IPS-15b (cell line): ENCODE measurements around the gene NOX5.

Experiments
- H3K27me3 ChIP-seq: one replicate; pipeline ENCODE4 v1.6.1; 2013; ENCODE audit warnings: low read length; ENCODE audit not compliant: control insufficient read depth, insufficient read depth
- H3K36me3 ChIP-seq: one replicate; pipeline ENCODE4 v1.6.1; 2013; ENCODE audit warnings: low read length; ENCODE audit not compliant: control insufficient read depth, insufficient read depth
- H3K4me1 ChIP-seq: one replicate; pipeline ENCODE4 v1.6.1; 2013; ENCODE audit warnings: mild to moderate bottlenecking, low read length; ENCODE audit not compliant: control insufficient read depth, insufficient read depth
- H3K4me3 ChIP-seq: one replicate; pipeline ENCODE4 v1.5.1; 2013; ENCODE audit warnings: low read depth, low read length
- H3K9ac ChIP-seq: one replicate; pipeline ENCODE4 v1.6.1; 2013; ENCODE audit warnings: low read depth, mild to moderate bottlenecking, low read length
- H3K9me3 ChIP-seq: one replicate; pipeline ENCODE4 v1.6.1; 2013; ENCODE audit warnings: mild to moderate bottlenecking, low read length; ENCODE audit not compliant: control insufficient read depth, insufficient read depth

NOX5 gene

DNA sequence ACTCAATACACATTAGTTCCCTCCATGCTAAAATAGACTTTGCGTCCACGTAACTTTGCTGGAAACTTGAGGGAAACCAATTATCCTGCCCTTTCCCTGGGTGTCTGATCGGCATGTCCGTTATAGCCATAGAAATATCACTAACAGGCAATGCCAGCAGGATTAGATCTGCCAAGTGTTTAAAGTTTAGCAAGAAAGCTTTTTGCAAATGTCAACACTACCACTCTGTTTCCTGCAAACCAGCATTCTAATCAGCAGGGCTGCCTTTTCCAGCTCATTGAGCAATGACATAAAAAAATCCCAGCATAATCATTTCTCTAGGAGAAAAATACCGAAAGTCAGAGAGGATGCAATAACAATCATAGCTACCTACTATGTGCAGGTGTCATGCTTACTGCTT, 60.9 kb downstream of the NOX5 start:
- Histone ChIP-seq H3K36me3 (no peaks in the 10 kb centered on the region), H3K27me3 (peaks cover 37% of the 10 kb centered on the region), H3K9me3 (no peaks in the 10 kb centered on the region), H3K4me1 (peaks cover 16% of the 10 kb centered on the region), H3K4me3 (no peak overlapping the region), H3K9ac (no peak overlapping the region)

DNA sequence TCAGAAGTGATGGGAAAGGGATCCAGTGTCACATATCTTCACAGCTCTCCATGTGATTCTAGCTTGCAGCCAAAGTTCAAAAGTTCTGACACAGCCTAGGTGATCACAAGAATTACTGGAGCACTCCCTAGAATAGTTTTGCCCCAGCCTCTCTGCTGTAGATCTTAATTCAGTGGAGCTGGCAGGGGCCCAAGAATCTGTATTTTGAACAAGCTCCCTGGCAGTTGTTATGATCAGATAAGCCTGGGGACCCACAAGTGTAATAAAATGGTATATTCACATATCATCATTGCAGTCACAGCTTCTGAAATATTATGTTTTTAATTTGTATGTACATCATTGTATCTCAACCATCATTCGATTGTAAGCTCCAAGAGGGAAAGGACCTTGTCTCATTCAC, 62.3 kb downstream of the NOX5 start:
- Histone ChIP-seq H3K9ac (no peak overlapping the region), H3K4me1 (peaks cover 24% of the 10 kb centered on the region), H3K36me3 (no peaks in the 10 kb centered on the region), H3K27me3 (peaks cover 37% of the 10 kb centered on the region), H3K9me3 (no peaks in the 10 kb centered on the region), H3K4me3 (no peak overlapping the region)

DNA sequence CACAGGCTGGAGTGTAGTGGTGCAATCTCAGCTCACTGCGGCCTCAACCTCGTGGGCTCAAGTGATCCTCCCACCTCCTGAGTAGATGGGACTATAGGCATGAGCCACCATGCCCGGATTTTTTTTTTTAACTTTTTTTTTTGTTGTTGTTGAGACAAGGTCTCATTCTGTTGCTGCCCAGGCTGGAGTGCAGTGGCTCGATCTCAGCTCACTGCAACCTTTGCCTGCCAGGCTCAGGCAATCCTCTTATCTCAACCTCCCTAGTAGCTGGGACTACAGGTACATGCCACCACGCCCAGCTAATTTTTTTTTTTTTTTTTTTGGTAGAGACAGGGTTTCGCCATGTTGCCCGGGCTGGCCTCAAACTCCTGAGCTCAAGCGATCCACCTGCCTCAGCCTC, 64.1 kb downstream of the NOX5 start:
- Histone ChIP-seq H3K4me3 (no peak overlapping the region), H3K4me1 (peaks cover 21% of the 10 kb centered on the region), H3K9ac (no peak overlapping the region)

DNA sequence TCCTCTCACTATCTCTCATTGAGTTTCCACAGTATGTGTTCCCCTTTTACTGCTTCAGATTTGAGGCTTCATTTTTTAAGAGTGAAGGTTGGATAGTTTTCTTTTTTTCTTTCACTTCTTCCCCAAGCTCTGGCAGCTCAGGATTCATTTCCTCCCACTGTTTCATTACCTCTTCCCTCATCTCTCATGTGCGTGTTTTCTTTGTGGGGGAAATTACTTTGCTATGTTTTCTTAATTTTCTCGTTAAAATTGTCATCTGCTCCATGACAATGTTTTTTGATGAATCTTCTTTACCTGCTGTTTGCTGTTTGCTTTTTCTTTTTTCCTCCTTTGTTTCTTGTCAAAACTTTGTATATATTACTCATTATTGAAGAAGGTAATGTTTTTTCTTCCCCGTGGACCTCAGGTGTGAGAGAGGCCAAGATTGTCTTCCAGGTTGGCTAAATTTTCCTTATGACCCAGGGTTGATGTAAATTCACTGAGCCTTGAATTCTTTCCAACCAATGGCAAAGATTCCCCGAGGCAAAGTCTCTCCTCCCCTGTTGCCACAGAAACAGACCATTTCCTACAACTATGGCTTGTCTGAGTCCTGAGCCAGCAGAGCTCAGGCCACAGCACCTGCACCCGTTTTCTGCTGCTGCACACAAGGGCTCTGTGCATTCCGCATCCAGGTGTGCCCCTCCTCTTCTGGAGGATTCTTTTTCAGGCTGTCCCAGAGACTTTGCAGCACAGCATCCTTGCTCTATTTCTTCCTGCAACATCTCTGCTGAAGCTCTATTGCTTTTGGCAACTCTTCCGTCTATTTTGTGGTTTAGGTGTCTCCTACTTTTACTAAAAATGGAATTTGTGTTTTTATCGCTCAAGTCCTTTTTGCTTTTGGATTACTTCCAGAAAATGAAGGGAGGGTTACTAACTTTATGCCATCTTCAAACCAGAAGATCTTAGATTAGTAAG, 66.1 kb downstream of the NOX5 start:
- H3K9me3 ChIP-seq: no peaks in the 10 kb centered on the region
- no peak overlapping the region for H3K4me3 ChIP-seq
- peaks cover 27% of the 10 kb centered on the region for H3K4me1 ChIP-seq
- no peaks in the 10 kb centered on the region for H3K36me3 ChIP-seq
- no peak overlapping the region for H3K9ac ChIP-seq
- peaks cover 21% of the 10 kb centered on the region for H3K27me3 ChIP-seq

More for the DNA sequence above, 64.1 kb downstream of the NOX5 start:
- peaks cover 29% of the 10 kb centered on the region for H3K27me3 ChIP-seq
- no peaks in the 10 kb centered on the region for H3K9me3 ChIP-seq
- no peaks in the 10 kb centered on the region for H3K36me3 ChIP-seq

DNA sequence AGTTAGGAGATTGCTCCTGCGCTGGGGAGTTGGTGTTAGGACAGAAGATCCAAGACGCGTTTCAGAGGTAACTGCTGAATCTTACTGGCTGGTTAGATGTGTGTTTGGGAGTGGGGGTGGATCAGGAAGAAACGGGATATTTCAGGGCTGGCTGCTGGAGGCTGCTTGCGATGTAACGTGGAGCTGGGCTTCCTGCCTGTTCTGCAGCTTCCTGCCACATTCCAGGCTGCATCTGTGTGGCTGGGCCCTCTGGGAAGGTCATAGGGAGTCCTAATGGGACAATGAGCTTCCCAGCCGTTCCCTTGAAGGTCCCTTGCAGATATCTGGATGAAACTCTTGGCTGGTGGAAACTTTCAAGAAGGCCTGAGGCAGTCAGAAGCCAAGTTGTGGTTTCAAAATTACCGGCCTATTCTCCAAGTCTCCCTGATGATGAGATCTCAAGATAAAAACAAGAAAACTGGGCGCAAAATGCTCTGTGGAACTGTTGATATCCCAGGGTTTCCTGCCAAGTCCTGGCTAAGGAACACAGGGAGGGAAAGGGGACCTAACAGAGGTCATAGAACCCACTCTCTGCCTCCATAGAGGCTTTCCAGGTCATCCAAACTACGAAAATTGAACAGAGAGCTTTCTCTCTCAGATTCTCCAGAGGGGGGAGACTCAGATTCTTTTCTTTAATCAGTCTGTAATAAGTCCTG, 67.0 kb downstream of the NOX5 start:
- Histone ChIP-seq H3K36me3 (no peaks in the 10 kb centered on the region), H3K9me3 (no peaks in the 10 kb centered on the region), H3K4me3 (no peak overlapping the region), H3K4me1 (peaks cover 34% of the 10 kb centered on the region), H3K27me3 (peaks cover 12% of the 10 kb centered on the region), H3K9ac (no peak overlapping the region)

DNA sequence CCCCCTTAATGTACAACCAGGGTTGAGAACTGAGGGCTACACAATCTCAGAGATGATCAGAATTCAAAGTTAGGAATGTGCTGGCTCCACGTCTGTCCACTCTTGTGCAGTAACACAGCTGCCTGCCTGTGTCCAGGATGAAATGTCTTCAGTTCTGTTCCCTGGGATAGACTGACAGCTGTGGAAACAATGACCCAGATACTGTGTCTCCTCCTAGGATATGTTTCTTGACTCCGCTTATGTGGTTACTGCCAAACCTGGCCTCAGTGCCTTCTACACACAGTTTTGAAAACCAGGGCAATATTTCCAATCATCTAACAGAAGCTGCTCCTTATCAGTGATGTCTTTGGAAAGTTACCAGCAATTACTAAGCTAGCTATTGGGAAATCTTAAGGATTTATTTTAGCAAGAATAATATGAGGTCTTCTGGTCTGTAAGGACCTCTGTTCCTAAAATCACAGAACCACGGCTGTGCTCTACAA, 67.6 kb downstream of the NOX5 start:
- H3K27me3 ChIP-seq: peaks cover 10% of the 10 kb centered on the region
- no peaks in the 10 kb centered on the region for H3K9me3 ChIP-seq
- no peak overlapping the region for H3K4me3 ChIP-seq
- no peak overlapping the region for H3K9ac ChIP-seq
- peaks cover 39% of the 10 kb centered on the region for H3K4me1 ChIP-seq
- H3K36me3 ChIP-seq: no peaks in the 10 kb centered on the region

DNA sequence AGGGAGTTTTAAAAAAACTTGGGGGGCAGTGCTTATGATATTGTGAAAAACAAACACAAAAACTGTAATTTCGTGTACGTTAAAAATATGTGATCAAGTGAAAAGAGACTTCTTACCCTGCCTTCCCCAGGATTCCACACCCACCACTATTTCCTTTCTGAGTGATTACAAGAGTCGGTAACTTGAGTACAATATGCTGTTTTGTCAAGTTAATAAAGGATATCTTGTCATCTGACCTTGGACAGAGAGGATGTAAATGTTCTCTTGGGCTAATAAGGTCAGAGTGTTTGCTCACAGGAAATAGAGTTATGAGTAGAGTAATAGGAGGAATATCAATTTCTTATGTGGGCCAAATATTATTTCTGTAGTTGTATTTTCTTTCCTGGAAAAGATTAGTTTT, 68.1 kb downstream of the NOX5 start:
- Histone ChIP-seq H3K4me3 (no peak overlapping the region), H3K9me3 (no peaks in the 10 kb centered on the region), H3K9ac (no peak overlapping the region), H3K4me1 (peaks cover 44% of the 10 kb centered on the region), H3K36me3 (no peaks in the 10 kb centered on the region), H3K27me3 (peaks cover 15% of the 10 kb centered on the region)

DNA sequence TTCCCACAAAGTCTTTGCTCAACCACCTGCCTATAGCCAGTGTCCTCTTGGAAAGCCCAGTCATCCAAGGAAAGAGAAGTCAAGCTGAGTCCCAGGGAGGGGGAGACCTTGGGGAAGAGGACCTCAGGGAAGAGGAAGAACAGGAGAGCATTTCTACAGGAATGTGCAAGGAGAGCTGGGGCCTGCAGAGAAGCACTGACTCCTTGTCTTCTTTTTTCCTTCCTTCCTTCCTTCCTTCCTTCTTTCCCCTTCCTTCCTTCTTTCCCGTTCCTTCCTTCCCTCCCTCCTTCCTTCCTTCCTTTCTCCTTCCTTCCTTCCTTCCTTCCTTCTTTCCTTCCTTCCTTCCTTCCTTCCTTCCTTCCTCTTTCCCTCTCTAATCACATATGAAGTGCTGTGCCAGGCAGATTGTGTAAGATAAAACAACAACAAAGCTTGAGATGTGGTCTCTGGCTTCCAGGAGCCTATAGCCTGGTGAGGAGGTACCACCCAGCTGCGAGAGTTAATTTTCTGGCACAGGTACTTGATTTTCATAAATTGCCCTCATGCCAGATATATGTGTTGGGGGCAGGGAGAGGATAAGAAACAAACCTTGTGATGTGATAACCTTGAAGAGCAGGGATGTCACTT, 70.0 kb downstream of the NOX5 start:
- Histone ChIP-seq H3K4me3 (no peak overlapping the region), H3K36me3 (no peaks in the 10 kb centered on the region), H3K4me1 (peaks cover 52% of the 10 kb centered on the region), H3K27me3 (peaks cover 21% of the 10 kb centered on the region), H3K9me3 (no peaks in the 10 kb centered on the region), H3K9ac (no peak overlapping the region)

DNA sequence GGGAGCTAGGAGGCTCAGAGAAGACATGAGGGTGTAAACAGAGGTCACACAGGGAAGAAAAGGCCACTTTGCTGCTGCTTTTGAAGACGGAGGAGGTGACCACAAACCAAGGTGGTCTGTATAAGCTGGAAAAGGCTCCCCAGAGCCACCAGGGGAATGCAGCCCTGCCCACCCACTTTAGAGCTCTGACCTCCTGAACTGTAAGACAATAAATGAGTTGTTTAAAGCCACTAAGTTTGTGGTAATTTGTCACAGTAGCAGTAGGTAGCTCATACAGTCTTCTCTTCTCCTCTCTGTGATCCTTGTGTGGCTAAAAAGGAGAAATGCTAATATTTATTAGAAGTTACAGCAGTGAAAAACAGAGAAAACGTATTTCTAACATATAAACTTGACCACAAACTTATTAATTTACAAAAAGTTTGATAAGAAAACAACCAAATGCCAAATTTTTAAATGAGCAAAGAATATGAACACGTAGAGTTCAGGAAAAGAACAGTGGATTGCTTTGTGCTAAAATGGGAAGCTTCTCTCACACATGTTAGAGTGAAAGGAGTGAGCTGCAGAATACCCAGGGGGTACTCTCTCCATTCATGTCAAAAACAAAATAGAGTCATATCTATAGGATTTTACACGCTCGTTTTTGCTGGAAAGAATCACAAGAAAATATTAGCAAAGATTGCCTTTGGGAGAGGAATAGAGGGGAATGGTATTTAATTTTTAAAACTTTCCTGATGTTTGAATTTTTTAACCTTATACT, 71.0 kb downstream of the NOX5 start:
- Histone ChIP-seq H3K36me3 (no peaks in the 10 kb centered on the region), H3K4me1 (peaks cover 53% of the 10 kb centered on the region), H3K4me3 (no peak overlapping the region), H3K9me3 (no peaks in the 10 kb centered on the region), H3K9ac (no peak overlapping the region), H3K27me3 (peaks cover 23% of the 10 kb centered on the region)

DNA sequence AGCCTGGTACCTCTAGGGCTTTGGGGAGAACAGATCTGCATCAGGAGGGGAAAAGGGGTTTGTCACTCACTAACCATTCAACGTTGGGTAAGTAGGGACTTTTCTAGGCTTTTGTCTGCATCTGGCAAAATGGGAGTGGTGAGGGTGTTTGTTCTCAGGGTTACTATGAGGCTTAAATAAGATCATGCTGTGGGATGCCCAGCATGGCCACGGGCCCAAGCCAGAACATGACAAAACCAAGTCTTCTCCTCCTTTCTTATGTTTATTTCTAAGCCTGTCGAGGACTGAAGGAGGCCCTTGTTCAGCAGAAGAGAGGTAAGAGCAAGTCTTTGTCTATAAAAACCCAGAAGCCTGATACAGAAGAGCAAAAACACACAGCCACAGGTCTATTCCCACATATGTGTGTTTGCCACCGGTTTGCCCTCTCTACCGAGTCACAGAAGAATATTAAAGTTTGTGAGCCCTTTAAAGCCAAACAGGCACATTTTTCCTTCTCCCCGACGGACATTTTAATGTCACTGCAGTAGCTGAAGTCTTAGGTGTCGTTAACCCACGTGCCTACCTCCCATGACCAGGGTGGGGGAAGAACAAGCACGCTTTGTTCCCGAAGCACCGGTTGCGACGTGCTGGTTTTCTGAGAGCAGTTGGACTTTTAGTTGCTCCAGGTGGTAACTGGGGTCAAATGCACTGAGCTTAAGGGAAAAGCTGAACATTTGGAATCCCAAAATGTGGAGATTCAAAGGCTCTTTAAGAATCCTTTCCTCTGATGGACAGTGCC, 72.1 kb downstream of the NOX5 start:
- Histone ChIP-seq H3K27me3 (peaks cover 23% of the 10 kb centered on the region), H3K9me3 (no peaks in the 10 kb centered on the region), H3K4me3 (peak overlapping the region; percentile 19), H3K4me1 (peaks cover 53% of the 10 kb centered on the region), H3K36me3 (no peaks in the 10 kb centered on the region), H3K9ac (no peak overlapping the region)
